OCI-LY1 (cell line): Measurements from ENCODE around the gene ANKRD34B.

Source experiments
- EZH2 ChIP-seq: fragments of 200-600 bp; sonication (generic), shearing (Covaris generic); IDR thresholded peaks from 2 replicates; pipeline ENCODE4 v1.8.0; 2017; ENCODE audit warnings: borderline replicate concordance, mixed run types, mild to moderate bottlenecking, antibody characterized with exemption, low read length, moderate library complexity, mixed read lengths
- TF ChIP-seq, protein P1 (sequence below): fragments of 200-600 bp; sonication (generic), shearing (Covaris generic); IDR thresholded peaks from 2 replicates; pipeline ENCODE4 v1.5.1; 2017; ENCODE audit warnings: mild to moderate bottlenecking, antibody characterized with exemption, low read length, moderate library complexity, mixed read lengths

DNA sequence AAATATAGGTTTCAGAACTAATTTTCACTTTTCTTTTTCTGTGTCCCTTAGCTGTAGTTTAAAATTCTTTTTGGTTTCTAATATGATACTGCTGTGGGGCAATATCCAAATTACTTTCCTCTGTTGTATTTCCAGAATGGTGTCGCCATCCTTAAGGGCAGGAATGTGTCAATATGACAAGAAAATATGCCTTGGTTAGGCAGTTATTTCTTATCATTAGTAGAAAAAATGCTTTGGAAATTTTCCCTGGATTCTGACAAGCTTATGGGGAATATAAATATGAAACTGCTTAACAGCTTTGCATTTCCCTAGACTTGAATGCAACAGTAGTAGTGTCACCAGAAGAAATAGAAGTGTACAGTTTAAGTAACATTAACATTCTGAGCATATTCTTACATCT is 29.4 kb downstream of the ANKRD34B start:
- TF ChIP-seq, protein P1, sequence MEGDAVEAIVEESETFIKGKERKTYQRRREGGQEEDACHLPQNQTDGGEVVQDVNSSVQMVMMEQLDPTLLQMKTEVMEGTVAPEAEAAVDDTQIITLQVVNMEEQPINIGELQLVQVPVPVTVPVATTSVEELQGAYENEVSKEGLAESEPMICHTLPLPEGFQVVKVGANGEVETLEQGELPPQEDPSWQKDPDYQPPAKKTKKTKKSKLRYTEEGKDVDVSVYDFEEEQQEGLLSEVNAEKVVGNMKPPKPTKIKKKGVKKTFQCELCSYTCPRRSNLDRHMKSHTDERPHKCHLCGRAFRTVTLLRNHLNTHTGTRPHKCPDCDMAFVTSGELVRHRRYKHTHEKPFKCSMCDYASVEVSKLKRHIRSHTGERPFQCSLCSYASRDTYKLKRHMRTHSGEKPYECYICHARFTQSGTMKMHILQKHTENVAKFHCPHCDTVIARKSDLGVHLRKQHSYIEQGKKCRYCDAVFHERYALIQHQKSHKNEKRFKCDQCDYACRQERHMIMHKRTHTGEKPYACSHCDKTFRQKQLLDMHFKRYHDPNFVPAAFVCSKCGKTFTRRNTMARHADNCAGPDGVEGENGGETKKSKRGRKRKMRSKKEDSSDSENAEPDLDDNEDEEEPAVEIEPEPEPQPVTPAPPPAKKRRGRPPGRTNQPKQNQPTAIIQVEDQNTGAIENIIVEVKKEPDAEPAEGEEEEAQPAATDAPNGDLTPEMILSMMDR: no peak
- no peak for TF ChIP-seq EZH2
